ENCODE data around the gene ZFAND3.

DNA sequence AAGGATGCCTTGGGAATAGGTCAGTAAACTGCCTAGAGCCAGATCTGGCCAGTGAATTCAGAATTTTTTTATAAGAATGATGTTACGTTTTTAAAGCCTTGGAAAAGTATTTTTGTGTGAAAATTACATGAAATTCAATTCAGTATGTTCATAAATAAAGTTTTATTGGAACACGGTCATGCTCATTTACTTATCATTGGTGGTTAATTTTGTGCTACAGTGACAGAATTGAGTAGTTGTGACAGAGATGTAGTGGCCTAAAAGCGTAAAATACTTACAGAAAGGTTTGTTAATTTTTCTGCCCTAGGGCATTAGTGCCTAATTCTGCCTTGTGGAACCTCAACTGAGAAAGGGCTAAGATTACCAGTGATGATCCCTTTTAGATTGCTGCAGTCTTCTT is 28.2 kb downstream of the ZFAND3 start:
- TF ChIP-seq, protein P1, sequence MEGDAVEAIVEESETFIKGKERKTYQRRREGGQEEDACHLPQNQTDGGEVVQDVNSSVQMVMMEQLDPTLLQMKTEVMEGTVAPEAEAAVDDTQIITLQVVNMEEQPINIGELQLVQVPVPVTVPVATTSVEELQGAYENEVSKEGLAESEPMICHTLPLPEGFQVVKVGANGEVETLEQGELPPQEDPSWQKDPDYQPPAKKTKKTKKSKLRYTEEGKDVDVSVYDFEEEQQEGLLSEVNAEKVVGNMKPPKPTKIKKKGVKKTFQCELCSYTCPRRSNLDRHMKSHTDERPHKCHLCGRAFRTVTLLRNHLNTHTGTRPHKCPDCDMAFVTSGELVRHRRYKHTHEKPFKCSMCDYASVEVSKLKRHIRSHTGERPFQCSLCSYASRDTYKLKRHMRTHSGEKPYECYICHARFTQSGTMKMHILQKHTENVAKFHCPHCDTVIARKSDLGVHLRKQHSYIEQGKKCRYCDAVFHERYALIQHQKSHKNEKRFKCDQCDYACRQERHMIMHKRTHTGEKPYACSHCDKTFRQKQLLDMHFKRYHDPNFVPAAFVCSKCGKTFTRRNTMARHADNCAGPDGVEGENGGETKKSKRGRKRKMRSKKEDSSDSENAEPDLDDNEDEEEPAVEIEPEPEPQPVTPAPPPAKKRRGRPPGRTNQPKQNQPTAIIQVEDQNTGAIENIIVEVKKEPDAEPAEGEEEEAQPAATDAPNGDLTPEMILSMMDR (IDR thresholded peaks at IDR 0.05; ENCODE audit: borderline replicate concordance, extremely low read depth, low read length, poor library complexity, severe bottlenecking): no peak
- no peak for TF ChIP-seq EZH2 (IDR thresholded peaks at IDR 0.05; ENCODE audit: borderline replicate concordance, low read depth, low read length, severe bottlenecking)
